Measurements from ENCODE around the gene MTR.
"Not testable (repeated sequence)": the region's sequence is repeated elsewhere in the genome, so short reads cannot be mapped to it uniquely, and the experiment has no call there.

The MTR gene

DNA sequence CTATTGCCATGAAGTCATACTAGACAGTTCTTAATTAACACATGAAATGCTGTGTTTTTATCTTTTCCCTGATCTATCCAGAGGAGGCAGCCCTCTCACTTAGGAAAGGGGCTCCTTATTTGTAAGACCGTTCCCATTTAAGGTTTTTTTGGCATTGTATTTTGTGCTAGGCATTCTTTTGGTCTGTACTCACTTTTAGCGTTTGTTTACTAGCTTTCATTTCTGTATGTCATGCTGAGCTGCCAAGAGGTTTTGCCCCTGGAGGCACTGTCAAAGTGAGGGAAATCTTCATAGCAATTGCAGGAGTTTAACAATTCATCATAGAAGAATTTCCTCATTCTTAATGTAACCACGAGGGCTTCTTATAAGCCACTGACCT lies 59.5 kb downstream of the MTR start:
- TF ChIP-seq ZNF274 (IDR thresholded peaks at IDR 0.05; ENCODE audit: low read depth, low read length), result no peak
- H3K4me3 ChIP-seq (ENCODE audit: low read length), result no peak overlapping the region

DNA sequence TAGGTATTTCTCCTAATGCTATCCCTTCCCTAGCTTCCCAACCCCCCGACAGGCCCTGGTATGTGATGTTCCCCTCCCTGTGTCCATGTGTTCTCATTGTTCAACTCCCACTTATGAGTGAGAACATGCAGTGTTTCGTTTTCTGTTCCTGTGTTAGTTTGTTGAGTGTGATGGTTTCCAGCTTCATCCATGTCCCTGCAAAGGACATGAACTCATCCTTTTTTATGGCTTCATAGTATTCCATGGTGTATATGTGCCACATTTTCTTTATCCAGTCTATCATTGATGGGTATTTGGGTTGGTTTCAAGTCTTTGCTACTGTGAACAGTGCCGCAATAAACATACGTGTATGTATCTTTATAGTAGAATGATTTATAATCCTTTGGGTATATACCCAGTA lies 61.6 kb downstream of the MTR start:
- not testable (repeated sequence) for H3K4me3 ChIP-seq (ENCODE audit: low read length)

DNA sequence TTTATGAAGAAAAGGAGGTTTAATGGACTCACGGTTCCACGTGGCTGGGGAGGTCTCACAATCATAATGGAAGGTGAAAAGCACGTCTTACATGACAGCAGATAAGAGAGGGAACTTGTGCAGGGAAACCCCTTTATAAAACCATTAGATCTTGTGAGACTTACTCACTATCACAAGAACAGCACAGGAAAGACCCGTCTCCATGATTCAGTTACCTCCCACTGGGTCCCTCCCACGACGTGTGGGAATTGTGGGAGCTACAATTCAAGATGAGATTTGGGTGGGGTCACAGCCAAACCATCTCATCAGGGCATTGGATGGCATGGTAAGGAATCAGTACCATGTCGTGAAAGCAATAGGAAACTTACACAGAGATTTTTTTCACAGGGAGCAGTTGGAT lies 63.1 kb downstream of the MTR start:
- no peak for TF ChIP-seq ZNF274 (IDR thresholded peaks at IDR 0.05; ENCODE audit: low read depth, low read length)
- no peak overlapping the region for H3K4me3 ChIP-seq (ENCODE audit: low read length)

GRCh38 chr1:236860101-236860500 lies 65.0 kb downstream of the MTR start:
- TF ChIP-seq ZNF274 (IDR thresholded peaks at IDR 0.05; ENCODE audit: low read depth, low read length), result no peak
- H3K4me3 ChIP-seq (ENCODE audit: low read length), result no peak overlapping the region

DNA sequence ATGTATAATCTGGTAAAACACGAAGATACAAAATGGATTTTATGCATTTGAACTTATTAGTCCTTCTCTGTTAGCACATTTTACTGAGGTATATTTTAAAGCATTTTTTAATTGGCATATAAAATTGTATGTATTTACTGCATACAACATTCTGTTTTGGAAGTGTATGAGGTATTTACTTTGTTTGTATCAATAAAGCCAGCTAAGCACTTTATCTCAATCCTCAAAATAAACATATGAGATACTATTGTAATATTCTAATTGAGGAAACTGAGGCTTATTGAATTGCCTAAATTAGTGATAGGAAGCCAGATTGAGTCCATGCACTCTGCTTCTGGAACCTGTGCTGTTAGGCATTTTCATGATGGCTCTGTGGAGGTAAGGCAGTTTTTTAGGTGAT lies 65.6 kb downstream of the MTR start:
- no peak for TF ChIP-seq ZNF274 (IDR thresholded peaks at IDR 0.05; ENCODE audit: low read depth, low read length)

DNA sequence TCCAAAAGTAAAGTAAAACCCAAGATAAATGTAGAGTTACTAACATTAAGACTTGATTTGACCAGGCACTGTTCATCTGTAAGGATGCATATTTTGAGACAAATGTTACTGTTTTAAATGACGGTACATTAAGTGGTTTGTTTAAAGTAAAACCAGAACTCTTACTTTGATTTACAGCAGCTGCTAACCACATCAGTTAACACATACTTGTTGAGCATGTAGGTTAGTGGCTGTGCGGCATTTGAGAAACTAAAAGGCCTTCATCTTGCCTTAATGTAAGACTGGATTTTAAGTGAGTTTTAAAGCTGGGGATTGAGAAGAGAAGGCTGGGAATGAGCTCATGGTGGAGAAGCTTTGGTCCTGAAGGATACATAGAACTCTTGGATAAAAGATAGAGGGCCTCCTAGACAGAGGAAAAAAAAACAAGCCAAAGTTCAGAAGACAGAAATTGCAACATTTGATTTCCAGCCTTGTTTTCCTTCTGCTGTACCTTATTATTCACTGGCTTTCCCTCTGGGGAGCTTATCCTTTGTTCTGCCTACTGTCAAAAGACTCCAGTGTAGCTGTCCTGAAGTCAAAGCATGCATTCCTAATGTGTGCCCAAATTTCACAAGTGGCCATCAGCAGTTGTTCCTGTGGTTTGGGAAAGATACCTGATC lies 66.6 kb downstream of the MTR start:
- no peak overlapping the region for H3K4me3 ChIP-seq (ENCODE audit: low read length)
- no peak for TF ChIP-seq ZNF274 (IDR thresholded peaks at IDR 0.05; ENCODE audit: low read depth, low read length)

More for the DNA sequence above, 65.6 kb downstream of the MTR start:
- H3K4me3 ChIP-seq (ENCODE audit: low read length), result no peak overlapping the region

DNA sequence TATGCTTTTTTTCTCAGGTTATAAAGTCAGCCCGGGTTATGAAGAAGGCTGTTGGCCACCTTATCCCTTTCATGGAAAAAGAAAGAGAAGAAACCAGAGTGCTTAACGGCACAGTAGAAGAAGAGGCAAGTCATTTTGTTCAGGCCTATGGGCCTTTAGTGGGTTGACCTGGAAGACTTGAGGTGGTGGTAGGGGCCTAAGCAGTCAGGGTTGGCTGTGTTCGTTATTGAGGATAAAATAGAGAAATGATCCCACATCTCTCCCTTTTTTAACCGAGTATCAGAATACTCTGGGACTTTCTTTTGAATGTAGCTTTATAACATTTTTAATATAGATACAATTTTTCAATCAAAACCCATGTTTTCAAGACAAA lies 67.1 kb downstream of the MTR start:
- no peak overlapping the region for H3K4me3 ChIP-seq (ENCODE audit: low read length)
- TF ChIP-seq ZNF274 (IDR thresholded peaks at IDR 0.05; ENCODE audit: low read depth, low read length), result no peak

DNA sequence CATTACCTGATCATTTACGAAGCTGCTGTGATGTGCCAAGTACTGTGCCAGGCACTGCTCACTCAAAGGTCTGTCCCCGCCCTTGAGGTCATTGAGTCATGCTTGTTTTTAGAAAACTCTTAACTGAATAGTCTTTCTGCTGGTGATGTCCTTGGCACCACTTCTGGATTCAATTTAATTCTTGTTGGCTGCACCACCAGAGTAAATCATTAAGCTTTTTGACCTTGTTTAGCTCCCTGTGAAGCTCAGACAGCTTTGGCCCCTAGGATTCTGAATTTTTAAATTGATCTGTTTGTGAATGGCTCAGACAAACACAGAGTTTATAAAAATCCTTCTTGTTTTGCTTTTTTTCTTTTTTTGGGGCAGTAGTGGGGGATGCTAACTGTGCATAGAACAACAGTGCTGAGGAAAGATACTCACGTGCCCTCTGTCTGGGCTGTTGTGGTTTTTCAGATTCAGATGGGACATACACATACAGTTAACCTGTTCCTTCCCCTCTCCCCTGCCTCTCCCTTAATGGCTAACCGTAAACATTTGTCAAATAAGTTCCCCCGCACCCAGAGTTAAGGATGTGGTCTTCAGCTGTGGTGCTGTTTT lies 67.6 kb downstream of the MTR start:
- TF ChIP-seq ZNF274 (IDR thresholded peaks at IDR 0.05; ENCODE audit: low read depth, low read length), result no peak
- no peak overlapping the region for H3K4me3 ChIP-seq (ENCODE audit: low read length)

DNA sequence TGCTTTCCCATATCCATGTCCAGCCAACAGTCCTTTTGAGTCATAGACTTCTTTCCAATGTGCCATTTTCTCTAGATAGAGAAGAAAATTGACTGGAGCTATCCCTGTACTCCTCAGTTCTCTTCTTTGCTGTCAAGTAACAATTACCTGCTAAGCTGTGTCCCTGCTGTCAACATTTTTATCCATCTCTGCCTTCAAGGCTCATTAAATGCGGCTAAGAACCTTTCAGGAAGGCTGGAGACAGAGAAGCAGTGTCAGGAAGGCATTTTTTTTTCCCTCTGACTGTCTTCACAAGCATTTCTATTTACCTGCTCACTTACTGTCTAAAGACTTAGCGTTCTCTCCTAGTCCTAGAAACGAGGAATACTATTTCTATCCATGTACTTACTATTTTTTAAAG lies 69.1 kb downstream of the MTR start:
- no peak for TF ChIP-seq ZNF274 (IDR thresholded peaks at IDR 0.05; ENCODE audit: low read depth, low read length)
- no peak overlapping the region for H3K4me3 ChIP-seq (ENCODE audit: low read length)

DNA sequence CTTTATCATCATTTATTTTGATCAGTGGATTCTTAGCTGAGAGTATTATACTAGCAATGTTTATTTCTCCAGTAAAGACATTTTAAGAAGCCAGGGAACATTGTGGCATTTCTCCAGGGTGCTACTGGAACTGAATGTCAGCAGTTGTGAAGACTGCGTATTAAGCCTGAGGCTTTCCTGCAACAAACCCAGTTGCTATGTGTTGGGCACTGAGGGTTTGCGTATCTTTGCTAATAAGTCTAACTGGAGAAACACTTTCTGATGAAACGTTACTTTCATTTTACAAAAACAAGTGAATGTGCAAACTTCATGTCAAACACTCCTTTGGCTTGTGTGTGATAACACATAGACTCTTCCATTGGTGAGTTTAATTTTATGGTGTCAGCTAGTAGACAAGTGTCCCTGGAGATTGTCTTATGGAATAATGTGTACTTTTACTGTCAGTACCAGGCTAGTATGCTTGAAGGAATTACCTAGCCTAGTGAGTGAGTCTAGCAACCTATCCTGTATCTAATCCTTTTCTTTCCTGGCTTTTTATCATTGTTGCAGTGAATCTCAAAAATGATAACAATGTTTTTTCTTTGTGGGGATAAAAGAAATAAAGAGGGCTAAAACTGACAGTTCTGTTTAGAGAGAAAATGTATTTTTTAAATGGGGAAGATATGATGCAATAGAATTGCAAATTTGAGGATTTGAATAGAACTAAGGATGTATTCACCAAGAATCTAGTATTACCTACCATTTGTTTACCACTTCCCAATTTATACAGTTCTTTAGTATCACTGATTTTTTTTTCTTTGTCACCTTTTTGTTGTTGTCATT lies 70.1 kb downstream of the MTR start:
- H3K4me3 ChIP-seq (ENCODE audit: low read length), result no peak overlapping the region
- no peak for TF ChIP-seq ZNF274 (IDR thresholded peaks at IDR 0.05; ENCODE audit: low read depth, low read length)

- H3K4me3 ChIP-seq (ENCODE audit: low read length), result no peak overlapping the region
- no peak for TF ChIP-seq ZNF274 (IDR thresholded peaks at IDR 0.05; ENCODE audit: low read depth, low read length)
Measured at GRCh38 chr1:236865818-236866155, 70.7 kb downstream of the MTR start.

GRCh38 chr1:236868625-236869467 lies 73.8 kb downstream of the MTR start:
- no peak overlapping the region for H3K4me3 ChIP-seq (ENCODE audit: low read length)
- TF ChIP-seq ZNF274 (IDR thresholded peaks at IDR 0.05; ENCODE audit: low read depth, low read length), result no peak

- no peak overlapping the region for H3K4me3 ChIP-seq (ENCODE audit: low read length)
- TF ChIP-seq ZNF274 (IDR thresholded peaks at IDR 0.05; ENCODE audit: low read depth, low read length), result no peak
Measured at GRCh38 chr1:236869911-236870310, 74.8 kb downstream of the MTR start.

- no peak overlapping the region for H3K4me3 ChIP-seq (ENCODE audit: low read length)
- TF ChIP-seq ZNF274 (IDR thresholded peaks at IDR 0.05; ENCODE audit: low read depth, low read length), result no peak
Measured at GRCh38 chr1:236870721-236871120, 75.6 kb downstream of the MTR start.
